Type B pancreatic cell (in vitro differentiated cells): ENCODE results near the gene WNT8B. TPM values are rescaled to one million over a fixed set of nuclear protein-coding genes. Genes with fewer than 3 reads are reported as not detected.

ENCODE experiments used
- DNase-seq: peaks from one replicate; pipeline ENCODE4 v3.0.0; 2021; ENCODE audit warnings: mixed read lengths; ENCODE audit not compliant: unreplicated experiment; ENCODE audit errors: extremely low spot score
- H3K27ac Mint-ChIP-seq: 2 replicates; pipeline ENCODE4 v1.8.0; 2021; ENCODE audit warnings: mild to moderate bottlenecking, mixed read lengths
- H3K27me3 Mint-ChIP-seq: 2 replicates; pipeline ENCODE4 v1.8.0; 2021; ENCODE audit warnings: mixed read lengths
- H3K36me3 Mint-ChIP-seq: 2 replicates; pipeline ENCODE4 v1.8.0; 2021; ENCODE audit warnings: mixed read lengths
- H3K4me1 Mint-ChIP-seq: one replicate; pipeline ENCODE4 v1.8.0; 2021; ENCODE audit warnings: mixed read lengths; ENCODE audit not compliant: unreplicated experiment
- H3K4me3 Mint-ChIP-seq: 2 replicates; pipeline ENCODE4 v1.8.0; 2021; ENCODE audit warnings: mild to moderate bottlenecking, mixed read lengths
- H3K9me3 Mint-ChIP-seq: 2 replicates; pipeline ENCODE4 v1.8.0; 2021; ENCODE audit warnings: mixed read lengths
- total RNA-seq: library from RNA; stranded (reverse); gene quantifications from 2 replicates; pipeline ENCODE4 v1.2.1, GENCODE V29; 2021; ENCODE audit warnings: low replicate concordance
- TF ChIP-seq, protein P1 (sequence below): fragments of 200-600 bp; sonication (generic); conservative IDR thresholded peaks from 2 replicates; pipeline ENCODE4 v1.5.0; 2021; ENCODE audit warnings: antibody characterized with exemption, mild to moderate bottlenecking

Gene WNT8B
- total RNA-seq, 1 donor from 2014 or later, result 0.68 TPM

DNA sequence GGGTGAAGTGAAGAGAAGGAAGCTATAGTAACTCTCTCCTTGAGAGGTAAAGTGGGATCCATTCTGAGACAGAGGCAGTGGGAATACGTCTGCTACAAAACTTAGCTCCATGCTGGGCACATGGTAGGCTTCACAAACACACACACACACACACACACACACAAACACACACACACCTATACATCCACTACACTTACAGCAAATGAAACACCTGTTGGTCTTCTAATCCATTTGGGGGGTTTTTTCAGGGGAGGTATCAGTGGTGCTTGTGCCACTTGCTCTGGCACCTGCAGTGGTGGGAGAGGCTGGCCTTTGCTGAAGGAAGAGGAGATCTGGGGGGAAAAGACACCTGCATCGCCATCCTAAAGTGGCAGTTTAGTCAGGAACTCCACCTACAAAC, 42.4 kb downstream of the WNT8B start:
- DNase-seq, result no peak
- TF ChIP-seq, protein P1, sequence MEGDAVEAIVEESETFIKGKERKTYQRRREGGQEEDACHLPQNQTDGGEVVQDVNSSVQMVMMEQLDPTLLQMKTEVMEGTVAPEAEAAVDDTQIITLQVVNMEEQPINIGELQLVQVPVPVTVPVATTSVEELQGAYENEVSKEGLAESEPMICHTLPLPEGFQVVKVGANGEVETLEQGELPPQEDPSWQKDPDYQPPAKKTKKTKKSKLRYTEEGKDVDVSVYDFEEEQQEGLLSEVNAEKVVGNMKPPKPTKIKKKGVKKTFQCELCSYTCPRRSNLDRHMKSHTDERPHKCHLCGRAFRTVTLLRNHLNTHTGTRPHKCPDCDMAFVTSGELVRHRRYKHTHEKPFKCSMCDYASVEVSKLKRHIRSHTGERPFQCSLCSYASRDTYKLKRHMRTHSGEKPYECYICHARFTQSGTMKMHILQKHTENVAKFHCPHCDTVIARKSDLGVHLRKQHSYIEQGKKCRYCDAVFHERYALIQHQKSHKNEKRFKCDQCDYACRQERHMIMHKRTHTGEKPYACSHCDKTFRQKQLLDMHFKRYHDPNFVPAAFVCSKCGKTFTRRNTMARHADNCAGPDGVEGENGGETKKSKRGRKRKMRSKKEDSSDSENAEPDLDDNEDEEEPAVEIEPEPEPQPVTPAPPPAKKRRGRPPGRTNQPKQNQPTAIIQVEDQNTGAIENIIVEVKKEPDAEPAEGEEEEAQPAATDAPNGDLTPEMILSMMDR, result no peak
- Mint-ChIP-seq H3K9me3 (no peaks in the 10 kb centered on the region), H3K4me3 (no peak overlapping the region), H3K27ac (no peak overlapping the region), H3K4me1 (peaks cover 25% of the 10 kb centered on the region), H3K36me3 (peaks cover 31% of the 10 kb centered on the region), H3K27me3 (no peaks in the 10 kb centered on the region)

DNA sequence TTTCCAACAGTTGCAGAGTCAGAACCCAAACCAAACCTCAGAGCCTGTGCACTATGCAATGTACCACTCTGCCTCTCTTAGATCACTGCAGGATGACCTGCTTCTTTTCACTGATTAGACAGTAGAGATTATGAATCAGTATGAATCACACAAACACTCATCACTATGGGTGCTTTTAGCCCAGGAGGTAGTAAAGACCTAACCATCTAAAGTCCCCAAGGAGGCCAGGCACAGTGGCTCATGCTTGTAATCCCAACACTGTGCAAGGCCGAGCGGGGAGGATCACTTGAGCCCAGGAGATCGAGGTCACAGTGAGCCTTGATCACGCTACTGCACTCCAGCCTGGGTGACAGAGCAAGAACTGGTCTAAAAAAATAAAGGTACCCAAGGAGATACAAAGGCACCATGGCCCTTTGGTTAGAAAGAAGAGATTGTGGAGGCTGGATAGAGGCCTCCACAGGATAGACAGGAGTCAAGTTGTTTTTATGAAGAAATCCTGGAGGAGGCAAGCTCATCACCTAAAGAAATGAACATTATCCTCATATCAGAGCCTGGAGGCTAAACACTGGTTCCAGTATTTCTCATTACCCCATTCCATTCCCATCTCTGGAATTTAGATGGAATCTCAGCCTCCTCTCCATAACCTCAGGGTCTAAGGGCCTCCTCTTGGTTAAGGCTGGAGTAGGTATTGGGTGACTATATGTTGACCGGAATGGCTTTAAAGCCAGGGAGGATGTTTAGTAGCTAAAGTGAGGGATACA, 44.0 kb downstream of the WNT8B start:
- TF ChIP-seq, protein P1, result no peak
- Mint-ChIP-seq H3K9me3 (no peaks in the 10 kb centered on the region), H3K36me3 (peaks cover 23% of the 10 kb centered on the region), H3K4me3 (no peak overlapping the region), H3K27me3 (no peaks in the 10 kb centered on the region), H3K27ac (no peak overlapping the region), H3K4me1 (peaks cover 25% of the 10 kb centered on the region)
- DNase-seq, result no peak

DNA sequence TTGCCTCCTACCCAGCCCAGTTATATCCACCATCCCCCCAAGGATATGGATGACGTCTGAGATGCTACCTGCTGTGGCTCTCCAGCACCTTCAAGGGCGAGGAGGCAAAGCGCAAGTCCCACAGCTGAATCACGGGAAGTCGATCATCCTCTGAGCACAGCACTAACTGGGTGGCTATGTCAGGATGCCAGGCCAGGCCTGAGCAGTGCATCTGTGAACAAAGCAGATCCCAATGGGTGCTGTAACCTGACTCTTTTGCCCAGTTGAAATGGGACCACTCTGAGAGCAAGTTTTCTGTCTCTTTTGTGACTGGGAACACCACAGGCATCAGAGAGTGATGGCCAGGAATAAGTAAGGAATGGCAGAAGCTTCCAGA, 44.5 kb downstream of the WNT8B start:
- DNase-seq, result no peak
- Mint-ChIP-seq H3K9me3 (no peaks in the 10 kb centered on the region), H3K4me3 (no peak overlapping the region)

DNA sequence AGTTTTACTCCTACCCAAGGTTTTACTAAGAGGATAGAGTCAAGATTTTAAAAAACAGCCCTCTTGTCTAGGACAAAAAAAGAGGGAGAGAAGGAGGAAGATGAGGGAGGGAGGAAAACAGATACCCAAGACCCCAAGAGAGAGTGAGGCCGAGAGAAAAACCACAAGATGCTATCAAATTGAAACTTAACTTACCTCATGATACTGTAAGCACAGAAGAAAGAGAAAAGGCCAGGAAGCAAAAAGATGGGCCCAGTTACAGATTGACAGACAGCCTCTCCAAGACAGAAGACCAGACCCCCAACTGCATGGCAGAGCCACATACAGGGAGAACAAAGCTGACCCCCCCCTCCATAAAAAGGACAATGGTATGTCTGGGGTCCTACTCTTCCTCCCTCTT, 45.5 kb downstream of the WNT8B start:
- H3K36me3 Mint-ChIP-seq, result peaks cover 14% of the 10 kb centered on the region
- H3K9me3 Mint-ChIP-seq, result no peaks in the 10 kb centered on the region
- H3K4me3 Mint-ChIP-seq, result no peak overlapping the region
- H3K4me1 Mint-ChIP-seq, result peaks cover 17% of the 10 kb centered on the region
- H3K27me3 Mint-ChIP-seq, result no peaks in the 10 kb centered on the region
- TF ChIP-seq, protein P1, result no peak
- peak overlapping the region; percentile 39 for H3K27ac Mint-ChIP-seq
- DNase-seq, result no peak

More for the DNA sequence above, 44.5 kb downstream of the WNT8B start:
- Mint-ChIP-seq H3K36me3 (peaks cover 21% of the 10 kb centered on the region), H3K4me1 (peaks cover 25% of the 10 kb centered on the region), H3K27ac (no peak overlapping the region), H3K27me3 (no peaks in the 10 kb centered on the region)
- TF ChIP-seq, protein P1, result no peak

DNA sequence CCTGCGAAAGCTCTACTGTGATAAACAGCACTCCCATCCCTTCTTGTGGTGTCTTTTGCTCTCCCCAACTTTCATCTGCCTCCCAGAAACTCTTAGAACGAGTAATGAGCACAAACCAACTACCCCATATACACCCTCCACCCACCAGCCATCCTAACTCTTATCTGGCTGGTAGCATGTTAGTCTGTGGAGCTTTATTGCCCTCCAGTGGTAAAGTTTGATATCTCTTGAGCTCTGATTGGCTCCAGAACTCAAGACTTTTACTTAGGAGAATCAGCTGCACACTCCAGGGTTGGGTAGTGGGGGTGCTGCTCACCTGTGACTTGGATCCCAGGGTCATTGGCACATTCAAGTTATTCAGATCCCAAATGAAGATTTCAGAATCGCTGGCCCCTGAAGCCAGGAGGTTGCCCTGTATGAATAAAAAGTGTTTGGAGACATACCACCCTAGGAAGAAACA, 45.9 kb downstream of the WNT8B start:
- Mint-ChIP-seq H3K9me3 (no peaks in the 10 kb centered on the region), H3K27me3 (no peaks in the 10 kb centered on the region), H3K27ac (peak overlapping the region; percentile 39), H3K4me1 (peaks cover 16% of the 10 kb centered on the region), H3K36me3 (peaks cover 14% of the 10 kb centered on the region), H3K4me3 (no peak overlapping the region)
- TF ChIP-seq, protein P1, result peak; percentile 81
- DNase-seq, result no peak
